GM12872 (cell line): ENCODE measurements around the gene RFFL.

Source experiments
- TF ChIP-seq, protein P1 (sequence below): IDR thresholded peaks from 3 replicates; pipeline ENCODE4 v1.5.1; 2011; ENCODE audit warnings: low read depth, mild to moderate bottlenecking, low read length, moderate library complexity; ENCODE audit not compliant: insufficient read depth

Gene RFFL

DNA sequence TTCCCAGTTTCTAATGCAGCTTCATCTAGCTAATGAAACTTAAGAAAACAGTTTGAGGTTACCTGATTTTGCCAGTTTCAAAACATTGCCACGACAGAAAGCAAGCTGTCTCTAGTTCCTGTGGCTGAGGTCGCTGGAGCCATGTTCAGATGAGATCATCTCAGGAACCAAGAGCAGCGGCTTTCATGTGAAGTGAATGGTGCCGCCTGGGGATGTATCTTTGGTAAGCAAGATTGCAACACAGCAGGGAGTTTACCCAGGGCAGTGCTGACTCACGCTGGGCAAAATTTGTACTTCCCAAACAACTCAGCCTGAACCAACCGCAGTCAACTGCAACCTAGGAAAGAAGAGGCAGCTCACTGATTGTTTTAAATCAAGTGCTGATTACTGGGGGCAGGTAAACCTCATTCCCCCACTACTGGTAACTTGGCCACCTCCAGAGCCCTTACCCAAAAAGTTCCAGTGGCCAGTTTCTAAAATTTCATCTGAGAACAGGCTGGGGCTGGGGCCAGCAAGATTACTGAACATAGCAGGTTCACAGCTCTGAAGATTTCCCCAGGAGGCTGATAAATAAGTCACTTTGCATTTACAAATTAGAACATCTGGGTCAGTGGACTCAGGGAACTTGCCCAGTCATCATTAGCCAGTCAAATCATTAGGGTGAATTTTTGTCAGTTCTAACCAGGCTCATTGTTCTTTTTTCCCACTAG, at the start of gene RFFL:
Gene RFFL (minus strand): TSS at position 194 of the 710 bp plus-strand sequence. CDS start 37,154 bp downstream, outside the sequence.
- TF ChIP-seq, protein P1, sequence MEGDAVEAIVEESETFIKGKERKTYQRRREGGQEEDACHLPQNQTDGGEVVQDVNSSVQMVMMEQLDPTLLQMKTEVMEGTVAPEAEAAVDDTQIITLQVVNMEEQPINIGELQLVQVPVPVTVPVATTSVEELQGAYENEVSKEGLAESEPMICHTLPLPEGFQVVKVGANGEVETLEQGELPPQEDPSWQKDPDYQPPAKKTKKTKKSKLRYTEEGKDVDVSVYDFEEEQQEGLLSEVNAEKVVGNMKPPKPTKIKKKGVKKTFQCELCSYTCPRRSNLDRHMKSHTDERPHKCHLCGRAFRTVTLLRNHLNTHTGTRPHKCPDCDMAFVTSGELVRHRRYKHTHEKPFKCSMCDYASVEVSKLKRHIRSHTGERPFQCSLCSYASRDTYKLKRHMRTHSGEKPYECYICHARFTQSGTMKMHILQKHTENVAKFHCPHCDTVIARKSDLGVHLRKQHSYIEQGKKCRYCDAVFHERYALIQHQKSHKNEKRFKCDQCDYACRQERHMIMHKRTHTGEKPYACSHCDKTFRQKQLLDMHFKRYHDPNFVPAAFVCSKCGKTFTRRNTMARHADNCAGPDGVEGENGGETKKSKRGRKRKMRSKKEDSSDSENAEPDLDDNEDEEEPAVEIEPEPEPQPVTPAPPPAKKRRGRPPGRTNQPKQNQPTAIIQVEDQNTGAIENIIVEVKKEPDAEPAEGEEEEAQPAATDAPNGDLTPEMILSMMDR: no peak

- TF ChIP-seq, protein P1: no peak
These were observed 41.4 kb upstream of the RFFL start for GRCh38 chr17:35104844-35105450.

- TF ChIP-seq, protein P1: no peak
These were observed 39.8 kb upstream of the RFFL start for GRCh38 chr17:35103271-35103670.

- TF ChIP-seq, protein P1: no peak
These were observed 38.2 kb upstream of the RFFL start for GRCh38 chr17:35101725-35102124.

DNA sequence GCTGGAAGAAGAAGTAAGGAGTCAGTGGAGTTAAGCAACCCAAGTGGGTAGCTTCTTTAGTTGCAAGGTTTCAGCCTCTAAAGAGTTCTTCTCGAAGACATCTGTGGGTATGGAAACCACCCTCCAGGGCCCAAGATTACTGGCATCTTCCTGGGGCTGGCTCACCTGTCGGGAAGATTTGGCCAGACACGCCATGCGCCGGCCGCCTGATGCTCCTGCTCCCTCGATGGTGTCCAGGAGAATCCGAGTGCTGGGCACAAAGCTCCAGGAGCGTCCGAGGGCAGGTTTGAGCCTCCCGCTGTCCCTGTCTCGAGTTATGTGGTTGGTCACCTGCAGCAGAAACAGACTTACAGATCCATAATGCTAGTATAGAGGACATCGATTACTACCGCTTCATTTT, 37.5 kb upstream of the RFFL start:
- TF ChIP-seq, protein P1: no peak

- TF ChIP-seq, protein P1: no peak
These were observed 36.4 kb upstream of the RFFL start for GRCh38 chr17:35099908-35100307.

DNA sequence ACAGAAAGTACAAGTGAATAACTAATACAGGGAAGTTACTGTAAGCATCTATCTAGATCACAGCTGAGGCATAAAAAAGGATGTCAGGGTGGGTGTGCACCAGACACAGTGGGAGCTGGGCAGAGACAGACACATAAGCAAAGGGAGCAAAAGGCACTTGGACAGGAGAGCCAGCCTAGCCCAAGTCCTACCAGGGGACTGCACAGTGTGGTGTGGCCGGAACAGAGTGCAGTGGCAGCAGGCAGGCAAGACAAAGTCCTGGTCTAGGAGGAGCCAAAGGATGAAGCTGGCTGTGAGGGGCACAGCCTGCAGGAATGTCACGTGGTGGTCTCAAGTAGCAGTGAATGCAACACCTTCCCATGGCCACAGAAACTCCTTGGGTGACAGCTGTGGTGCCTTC, 34.3 kb upstream of the RFFL start:
- TF ChIP-seq, protein P1: no peak
